GM12874 (cell line): ENCODE measurements around the gene PPP6R1.

Experiments used
- CTCF ChIP-seq: IDR thresholded peaks from 2 replicates; pipeline ENCODE4 v1.5.1; 2011; ENCODE audit warnings: low read depth, mild to moderate bottlenecking, control low read depth, low read length, moderate library complexity; ENCODE audit not compliant: insufficient read depth

Gene PPP6R1

GRCh38 chr19:55264531-55264930 is 5.7 kb upstream of the PPP6R1 start:
- TF ChIP-seq CTCF = no peak

GRCh38 chr19:55262359-55262758 is 3.5 kb upstream of the PPP6R1 start:
- no peak for TF ChIP-seq CTCF

- no peak for TF ChIP-seq CTCF
These were observed 2.9 kb upstream of the PPP6R1 start for GRCh38 chr19:55261671-55262126.

- TF ChIP-seq CTCF = no peak
These were observed 858 bp upstream of the PPP6R1 start for GRCh38 chr19:55259540-55260210.

GRCh38 chr19:55258476-55258827 is 365 bp downstream of the PPP6R1 start:
- no peak for TF ChIP-seq CTCF

GRCh38 chr19:55257461-55258420 is 1.1 kb downstream of the PPP6R1 start:
- no peak for TF ChIP-seq CTCF
